Left hindlimb (tissue), 1 donor: ENCODE data around the gene CRTAC1.

Experiments used
- DNase-seq: peaks from one replicate; pipeline ENCODE4 v3.0.0-alpha.2; 2018

CRTAC1 gene

GRCh38 chr10:97827702-97828291 lies 202.6 kb downstream of the CRTAC1 start:
- no peak for DNase-seq

GRCh38 chr10:97826892-97827291 lies 203.5 kb downstream of the CRTAC1 start:
- DNase-seq = no peak

DNA sequence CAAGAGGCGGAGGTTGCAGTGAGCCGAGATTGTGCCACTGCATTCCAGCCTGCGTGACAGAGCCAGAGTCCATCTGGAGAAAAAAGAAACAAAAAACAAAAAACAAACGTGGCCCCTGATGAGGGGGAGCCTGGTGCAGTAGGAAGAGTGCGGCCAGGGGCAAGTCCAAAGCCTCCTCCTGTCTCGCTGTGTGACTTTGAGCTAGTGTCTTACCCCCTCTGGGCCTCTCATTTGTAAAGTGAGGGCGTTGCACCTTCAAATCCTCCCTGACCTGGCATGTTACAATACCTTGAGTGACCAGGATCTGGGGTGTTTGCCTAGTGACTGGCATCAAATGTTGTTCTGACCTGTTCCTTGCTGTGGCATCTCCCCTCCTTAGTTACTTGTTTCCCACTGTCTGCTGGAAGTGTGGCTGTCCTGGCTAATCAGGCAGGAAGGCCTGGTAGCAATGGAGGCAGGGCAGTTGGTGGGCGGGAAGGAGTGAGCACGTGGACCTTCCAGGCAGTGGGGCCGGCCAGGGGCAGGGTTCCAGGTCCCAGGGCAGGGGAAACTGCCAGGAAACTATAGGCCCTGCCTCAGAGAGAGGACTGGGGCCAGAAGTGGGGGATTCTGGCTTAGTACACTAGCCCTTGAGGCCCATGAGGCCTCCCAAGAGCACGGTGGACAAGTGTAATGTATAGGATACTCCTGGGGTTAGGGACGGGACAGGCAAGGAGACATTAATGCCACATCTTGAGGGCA lies 205.2 kb downstream of the CRTAC1 start:
- DNase-seq = peak; percentile 55

DNA sequence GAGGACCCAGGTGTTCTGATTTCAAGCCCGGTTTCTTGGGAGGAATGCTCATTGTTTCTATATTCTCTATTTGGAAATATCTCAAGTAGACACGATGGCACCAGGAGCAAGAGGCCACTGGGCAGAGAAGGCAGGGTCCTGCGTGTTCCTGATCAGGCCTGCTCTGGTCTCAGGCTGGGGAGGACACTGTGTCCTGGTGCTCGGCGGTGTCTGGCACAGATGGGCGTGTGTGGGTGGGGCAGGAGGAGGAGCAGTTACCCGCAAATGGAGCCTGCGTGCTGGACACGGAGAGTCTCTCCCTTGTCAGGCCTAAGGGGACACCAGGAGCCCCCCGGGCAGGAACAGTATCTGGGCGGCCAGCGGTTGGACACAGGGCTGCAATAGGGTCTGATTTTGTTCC lies 206.7 kb downstream of the CRTAC1 start:
- DNase-seq = no peak

- no peak for DNase-seq
Observed at GRCh38 chr10:97822261-97822687, 208.1 kb downstream of the CRTAC1 start.

GRCh38 chr10:97821308-97822038 lies 208.9 kb downstream of the CRTAC1 start:
- DNase-seq = no peak

- no peak for DNase-seq
Observed at GRCh38 chr10:97820096-97820704, 210.2 kb downstream of the CRTAC1 start.

- DNase-seq = no peak
Observed at GRCh38 chr10:97818572-97818971, 211.8 kb downstream of the CRTAC1 start.

GRCh38 chr10:97816609-97817008 lies 213.8 kb downstream of the CRTAC1 start:
- no peak for DNase-seq
